Sigmoid colon (tissue), 4 donors: ENCODE measurements around the gene RNH1.

Experiments used
- CTCF ChIP-seq, 4 experiments: fragments of 450-650 bp in 3 of 4; fragments of 200-600 bp in 1 of 4; IDR thresholded peaks; one replicate each; pipeline ENCODE4 v1.5.1; 2016 to 2019; ENCODE audit warnings: antibody characterized with exemption in 4 of 4, mild to moderate bottlenecking in 3 of 4, moderate library complexity in 2 of 4
- EP300 ChIP-seq, 4 donors: sonication (generic); formaldehyde crosslinking; IDR thresholded peaks; one replicate each; pipeline ENCODE4 v1.6.1; 2017; ENCODE audit warnings: antibody characterized with exemption in 4 of 4
- POLR2A ChIP-seq, 2 donors: fragments of 450-650 bp; IDR thresholded peaks; one replicate each; pipeline ENCODE4 v1.6.1; 2016; ENCODE audit warnings: antibody characterized with exemption in 2 of 2, mild to moderate bottlenecking in 2 of 2, moderate library complexity in 2 of 2
- POLR2AphosphoS5 ChIP-seq, 4 donors: sonication (generic); formaldehyde crosslinking; IDR thresholded peaks; one replicate each; pipeline ENCODE4 v1.6.1; 2017; ENCODE audit warnings: antibody characterized with exemption in 4 of 4

GRCh38 chr11:490186-490929 is 16.7 kb downstream of the RNH1 start:
- TF ChIP-seq CTCF (IDR thresholded peaks at IDR 0.05) = no peak
- TF ChIP-seq POLR2A (IDR thresholded peaks at IDR 0.05) = no peak
- no peak for TF ChIP-seq POLR2AphosphoS5 (IDR thresholded peaks at IDR 0.05)
- no peak for TF ChIP-seq EP300 (IDR thresholded peaks at IDR 0.05)
